ENCODE results near the gene TRIM58. TPM values are rescaled to one million over a fixed set of nuclear protein-coding genes. Genes with fewer than 3 reads are reported as not detected.

TRIM58 gene
- total and polyA plus RNA-seq, 2 of the 4 experiments (the other 2 are of a cell fraction) = 0.54 to 0.91 TPM

- WGBS, 2 experiments (ENCODE audit: extremely low coverage in 2 of 2, insufficient read length in 1 of 2) = 17% methylated on average over 2 of the region's 4 CpGs; no CpG with 5 or more reads in 1 of the 2 experiments
- DNase-seq (no peak), ATAC-seq (ENCODE audit: low read depth) (no peak)
- no peak overlapping the region for H2AK9ac ChIP-seq (replicated peaks; ENCODE audit: low read depth, low read length, poor library complexity)
- H4K8ac ChIP-seq (ENCODE audit: low read depth in 2 of 2, low read length in 2 of 2) = no peak overlapping the region
- H3K14ac ChIP-seq (replicated peaks; ENCODE audit: low read depth, low read length) = no peak overlapping the region
- no peak overlapping the region for H2BK5ac ChIP-seq (ENCODE audit: low read depth, low read length, poor library complexity, severe bottlenecking)
- H2AK5ac ChIP-seq (ENCODE audit: low read depth, low read length) = no peak overlapping the region
- H3K79me1 ChIP-seq (ENCODE audit: low read depth in 1 of 2, low read length in 2 of 2) = no peaks in the 10 kb centered on the region
- in situ Hi-C loops (cut with MboI; ENCODE audit: low sequenced_read_pairs) = no loop called here
- H2BK120ac ChIP-seq (ENCODE audit: low read depth, low read length) = no peak overlapping the region
- H3K4me1 ChIP-seq (ENCODE audit: control insufficient read depth, insufficient read depth, low read length) = no peaks in the 10 kb centered on the region
- no peaks in the 10 kb centered on the region for H3K9me1 ChIP-seq (ENCODE audit: insufficient read depth, low read length)
- no peak overlapping the region for H3K4ac ChIP-seq (ENCODE audit: low read depth, low read length)
- H2BK15ac ChIP-seq (ENCODE audit: low read depth, low read length) = no peak overlapping the region
- no peak overlapping the region for H4K5ac ChIP-seq (ENCODE audit: low read depth, low read length)
- no peaks in the 10 kb centered on the region for H3K36me3 ChIP-seq (ENCODE audit: control insufficient read depth, insufficient read depth, low read length)
- dilution Hi-C loops (cut with HindIII; ENCODE audit: low sequenced_read_pairs, unreplicated experiment) = no loop called here
- H2AFZ ChIP-seq (replicated peaks; ENCODE audit: low read length, poor library complexity) = no peak overlapping the region
- TF ChIP-seq MAZ (IDR thresholded peaks at IDR 0.05; ENCODE audit: borderline replicate concordance, low read depth, low read length) = no peak
- no peak for TF ChIP-seq SMC3 (IDR thresholded peaks at IDR 0.05; ENCODE audit: low read depth, low read length)
- no peak for TF ChIP-seq FOS (IDR thresholded peaks at IDR 0.05; ENCODE audit: low read depth, low read length)
- TF ChIP-seq CTCF (conservative IDR thresholded peaks at IDR 0.05; ENCODE audit: low read depth, low read length) = no peak
- TF ChIP-seq POLR2A (IDR thresholded peaks at IDR 0.05; ENCODE audit: low read depth, low read length) = no peak
- no peak for TF ChIP-seq CEBPB (IDR thresholded peaks at IDR 0.05; ENCODE audit: low read depth, low read length)
- no peak for TF ChIP-seq MAFK (IDR thresholded peaks at IDR 0.05; ENCODE audit: low read depth, low read length)
- H2BK20ac ChIP-seq (ENCODE audit: low read depth, low read length) = no peak overlapping the region
- no TSS peak for BruUV-seq (replicated peaks)
- no peak overlapping the region for H3K27ac ChIP-seq (ENCODE audit: insufficient read depth, low read length)
- H3K4me2 ChIP-seq (ENCODE audit: low read depth, low read length) = no peak overlapping the region
- H3K18ac ChIP-seq (ENCODE audit: low read depth, low read length) = no peak overlapping the region
- H3K9me3 ChIP-seq (ENCODE audit: control insufficient read depth, insufficient read depth, low read length) = peaks cover 28% of the 10 kb centered on the region
- CTCF ChIA-PET = no interaction called here
- no peak overlapping the region for H3K9ac ChIP-seq (ENCODE audit: low read depth, low read length)
- no peak overlapping the region for H3K23ac ChIP-seq (ENCODE audit: low read depth, low read length)
- no peaks in the 10 kb centered on the region for H4K20me1 ChIP-seq (ENCODE audit: insufficient read depth, low read length)
- no peak overlapping the region for H4K91ac ChIP-seq (ENCODE audit: insufficient read depth, low read depth, low read length)
- H3K4me3 ChIP-seq (ENCODE audit: insufficient read depth, low read depth, low read length) = no peak overlapping the region
- no peak overlapping the region for H3K56ac ChIP-seq (ENCODE audit: extremely low read depth, insufficient read depth, low read length)
- intact Hi-C loops (cut with micrococcal nuclease) = no loop called here
- POLR2A ChIA-PET (ENCODE audit: unreplicated experiment) = no interaction called here
- H3K27me3 ChIP-seq (ENCODE audit: control insufficient read depth, insufficient read depth, low read length) = no peaks in the 10 kb centered on the region
Measured at GRCh38 chr1:247855911-247856310, 1.1 kb upstream of the TRIM58 start.

Measured in IMR-90 (cell line).